ENCODE data around the gene TRIM4.
A peak's percentile ranks its signal among the peaks of the same experiment; 100 is the strongest.
"Not testable (repeated sequence)": the region's sequence is repeated elsewhere in the genome, so short reads cannot be mapped to it uniquely, and the experiment has no call there.

TRIM4 gene, protein sequence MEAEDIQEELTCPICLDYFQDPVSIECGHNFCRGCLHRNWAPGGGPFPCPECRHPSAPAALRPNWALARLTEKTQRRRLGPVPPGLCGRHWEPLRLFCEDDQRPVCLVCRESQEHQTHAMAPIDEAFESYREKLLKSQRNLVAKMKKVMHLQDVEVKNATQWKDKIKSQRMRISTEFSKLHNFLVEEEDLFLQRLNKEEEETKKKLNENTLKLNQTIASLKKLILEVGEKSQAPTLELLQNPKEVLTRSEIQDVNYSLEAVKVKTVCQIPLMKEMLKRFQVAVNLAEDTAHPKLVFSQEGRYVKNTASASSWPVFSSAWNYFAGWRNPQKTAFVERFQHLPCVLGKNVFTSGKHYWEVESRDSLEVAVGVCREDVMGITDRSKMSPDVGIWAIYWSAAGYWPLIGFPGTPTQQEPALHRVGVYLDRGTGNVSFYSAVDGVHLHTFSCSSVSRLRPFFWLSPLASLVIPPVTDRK

DNA sequence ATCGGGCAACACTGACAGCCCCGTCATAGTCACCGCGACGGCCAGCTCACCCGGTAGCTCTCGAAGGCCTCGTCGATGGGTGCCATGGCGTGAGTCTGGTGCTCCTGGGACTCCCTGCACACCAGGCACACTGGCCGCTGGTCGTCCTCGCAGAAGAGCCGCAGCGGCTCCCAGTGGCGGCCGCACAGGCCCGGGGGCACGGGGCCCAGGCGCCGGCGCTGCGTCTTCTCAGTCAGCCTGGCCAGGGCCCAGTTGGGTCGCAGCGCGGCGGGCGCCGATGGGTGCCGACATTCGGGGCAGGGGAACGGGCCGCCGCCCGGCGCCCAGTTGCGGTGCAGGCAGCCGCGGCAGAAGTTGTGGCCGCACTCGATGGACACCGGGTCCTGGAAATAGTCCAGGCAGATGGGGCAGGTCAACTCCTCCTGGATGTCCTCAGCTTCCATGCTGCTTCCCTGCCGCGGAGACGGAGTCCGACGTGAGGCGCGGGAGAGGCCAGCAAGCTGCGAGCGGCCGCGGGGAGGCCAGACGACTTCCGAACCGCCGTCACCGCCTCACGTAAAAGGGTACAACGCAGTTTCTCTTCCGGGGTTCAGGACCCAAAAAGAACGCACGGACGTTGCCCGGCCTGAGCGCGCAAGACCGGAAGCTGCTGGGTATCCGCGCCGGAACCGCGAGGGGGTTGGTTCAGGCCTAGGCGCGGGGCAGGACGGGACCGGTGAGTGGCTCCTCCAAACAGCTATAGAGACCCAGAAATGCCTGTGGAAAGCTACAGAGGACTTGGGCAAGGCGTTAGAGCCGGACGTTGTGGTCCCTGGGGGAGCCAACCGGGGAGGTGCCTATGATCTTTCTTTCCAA is at the start of gene TRIM4:
Gene TRIM4, minus strand, starts transcription at position 572 of the 855 bp plus-strand sequence. Its CDS starts 129 bp downstream, at position 443.
- DNase-seq: peak; percentile 92

DNA sequence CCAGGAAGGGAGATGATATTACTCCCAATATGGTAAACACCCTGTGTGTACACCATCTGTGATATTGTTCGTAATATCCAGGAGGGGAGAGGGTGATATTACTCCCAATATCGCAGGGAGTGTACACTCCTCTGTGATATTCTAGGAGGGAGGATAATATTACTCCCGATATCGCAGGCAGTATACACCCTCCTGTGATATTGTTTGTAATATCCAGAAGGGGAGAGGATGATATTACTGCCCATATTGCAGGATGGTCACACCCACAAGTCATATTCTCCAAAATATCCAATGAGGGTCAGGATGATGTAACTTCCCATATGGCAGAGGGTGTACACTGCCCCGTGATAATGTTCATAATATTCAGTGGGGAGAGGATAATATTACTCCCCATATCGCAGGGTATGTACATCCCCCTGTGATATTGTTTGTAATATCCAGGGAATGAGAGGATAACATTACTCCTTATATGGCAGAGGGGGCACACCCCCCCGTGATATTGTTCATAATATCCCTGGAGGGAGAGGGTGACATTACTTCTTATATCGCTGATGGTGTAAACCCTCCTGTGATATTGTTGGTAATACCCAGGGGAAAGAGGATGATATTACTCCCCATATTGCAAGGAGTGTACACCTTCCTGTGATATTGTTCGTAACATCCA is 39.4 kb upstream of the TRIM4 start:
- no peak for DNase-seq

- DNase-seq: no peak
Measured at GRCh38 chr7:99955247-99955646, 35.9 kb upstream of the TRIM4 start.

- DNase-seq: not testable (repeated sequence)
Measured at GRCh38 chr7:99954643-99955042, 35.3 kb upstream of the TRIM4 start.

- DNase-seq: no peak
Measured at GRCh38 chr7:99953649-99954048, 34.3 kb upstream of the TRIM4 start.

DNA sequence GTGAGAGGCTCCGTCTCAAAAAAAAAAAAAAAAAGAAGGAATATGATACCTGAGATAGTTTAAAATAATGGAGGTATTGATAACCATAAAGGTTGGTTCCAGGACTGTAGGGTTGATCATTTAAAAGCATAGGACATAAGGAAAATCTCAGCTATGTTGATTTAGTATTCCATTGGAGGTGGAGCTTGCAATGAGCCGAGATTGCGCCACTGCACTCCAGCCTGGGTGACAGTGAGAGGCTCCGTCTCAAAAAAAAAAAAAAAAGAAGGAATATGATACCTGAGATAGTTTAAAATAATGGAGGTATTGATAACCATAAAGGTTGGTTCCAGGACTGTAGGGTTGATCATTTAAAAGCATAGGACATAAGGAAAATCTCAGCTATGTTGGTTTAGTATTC is 33.3 kb upstream of the TRIM4 start:
- DNase-seq: not testable (repeated sequence)

DNA sequence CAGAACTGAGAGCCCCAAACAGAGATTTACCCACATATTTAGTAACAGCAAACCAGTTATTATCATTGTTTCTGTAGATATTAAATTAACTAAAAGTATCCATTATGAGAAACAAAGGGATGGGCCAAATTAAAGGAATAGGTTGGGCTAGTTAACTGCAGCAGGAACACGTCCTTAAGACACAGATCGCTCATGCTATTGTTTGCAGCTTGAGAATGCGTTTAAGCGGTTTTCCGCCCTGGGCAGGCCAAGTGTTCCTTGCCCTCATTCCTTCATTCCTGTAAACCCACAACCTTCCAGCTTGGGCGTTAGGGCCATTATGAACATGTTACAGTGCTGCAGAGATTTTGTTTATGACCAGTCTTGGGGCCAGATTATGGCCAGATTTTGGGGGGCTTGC is 31.5 kb upstream of the TRIM4 start:
- not testable (repeated sequence) for DNase-seq

- DNase-seq: no peak
Measured at GRCh38 chr7:99949645-99950228, 30.4 kb upstream of the TRIM4 start.

- no peak for DNase-seq
Measured at GRCh38 chr7:99947608-99948007, 28.3 kb upstream of the TRIM4 start.

DNA sequence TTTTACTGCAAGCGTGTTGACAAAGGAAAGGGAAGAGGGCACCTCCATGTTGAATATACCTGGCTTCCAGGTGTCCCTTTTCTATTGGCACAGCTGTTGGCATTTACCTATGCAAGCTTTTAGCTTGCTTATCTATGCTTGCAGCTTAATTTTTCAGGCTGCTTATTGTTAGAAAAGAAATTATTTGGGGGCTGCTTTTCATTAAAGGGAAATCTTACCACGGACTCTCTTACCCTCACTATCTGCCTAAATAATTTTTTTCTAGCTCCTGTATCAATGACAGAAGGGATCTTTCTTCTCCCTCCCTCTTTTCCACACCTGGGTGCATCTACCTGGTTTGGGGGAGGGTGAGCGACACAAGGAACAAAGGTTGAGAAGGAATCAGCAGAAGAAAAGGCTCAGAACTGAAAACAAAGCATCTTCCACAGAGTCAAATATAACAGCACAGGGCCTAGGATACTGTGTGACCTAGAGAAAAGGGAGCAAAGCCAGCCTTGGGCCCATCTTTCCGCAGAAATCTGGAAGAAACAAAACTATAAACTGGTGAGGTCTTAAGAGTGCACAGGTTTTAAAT is 25.3 kb upstream of the TRIM4 start:
- DNase-seq: no peak

DNA sequence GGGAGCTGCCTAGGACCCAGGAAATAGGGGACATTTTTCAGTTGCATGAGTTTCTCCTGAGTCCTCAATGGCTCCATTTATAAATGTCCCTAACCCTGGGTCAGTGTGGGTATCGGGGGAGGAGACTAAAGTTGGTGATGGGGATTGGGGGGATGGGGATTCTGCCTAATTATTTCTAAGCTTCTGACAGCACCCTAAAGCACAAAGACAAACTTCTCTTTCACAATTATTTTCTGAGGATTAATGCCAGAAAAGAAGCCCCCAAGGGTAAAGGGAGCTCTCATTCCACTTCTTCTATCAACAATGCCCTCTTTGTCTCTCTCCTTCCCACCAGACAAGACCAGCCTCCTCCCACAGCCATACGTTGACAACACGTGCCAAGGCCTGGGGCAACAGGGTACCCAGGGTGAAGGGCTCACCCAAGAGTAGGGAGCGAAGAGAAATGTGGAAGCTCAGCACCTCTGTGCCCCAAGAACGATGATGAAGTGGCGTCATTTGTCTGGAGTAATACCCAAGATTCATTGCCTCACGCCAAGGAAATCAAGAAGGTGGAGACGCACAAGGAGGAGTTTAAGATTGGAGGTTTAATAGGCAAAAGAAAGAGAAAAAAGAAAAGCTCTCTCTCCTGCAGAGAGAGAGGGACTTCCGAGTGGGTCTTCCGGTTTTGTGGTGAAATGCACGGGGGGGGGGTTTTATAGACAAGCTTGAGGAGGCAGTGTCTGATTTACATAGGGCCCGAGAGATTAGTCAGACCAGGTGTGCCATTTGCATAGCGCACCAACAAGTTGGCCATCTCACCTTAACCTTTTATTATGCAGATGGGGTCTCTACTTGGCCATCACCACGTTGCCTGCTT is 24.5 kb upstream of the TRIM4 start:
- DNase-seq: peak; percentile 4

- DNase-seq: no peak
Measured at GRCh38 chr7:99938296-99938695, 19.0 kb upstream of the TRIM4 start.

DNA sequence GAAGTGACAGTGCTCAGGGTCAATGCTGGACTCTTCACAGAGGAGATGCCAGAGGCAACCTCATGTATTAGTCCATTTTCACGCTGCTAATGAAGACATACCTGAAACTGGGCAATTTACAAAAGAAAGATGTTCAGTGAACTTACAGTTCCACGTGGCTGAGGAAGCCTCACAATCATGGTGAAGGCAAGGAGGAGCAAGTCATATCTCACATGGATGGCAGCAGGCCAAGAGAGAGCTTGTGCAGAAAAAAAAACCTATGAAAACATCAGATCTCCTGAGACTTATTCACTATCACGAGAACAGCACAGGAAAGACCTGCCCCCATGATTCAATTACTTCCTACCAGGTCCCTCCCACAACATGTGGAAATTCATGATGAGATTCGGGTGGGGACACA is 15.7 kb upstream of the TRIM4 start:
- DNase-seq: not testable (repeated sequence)

DNA sequence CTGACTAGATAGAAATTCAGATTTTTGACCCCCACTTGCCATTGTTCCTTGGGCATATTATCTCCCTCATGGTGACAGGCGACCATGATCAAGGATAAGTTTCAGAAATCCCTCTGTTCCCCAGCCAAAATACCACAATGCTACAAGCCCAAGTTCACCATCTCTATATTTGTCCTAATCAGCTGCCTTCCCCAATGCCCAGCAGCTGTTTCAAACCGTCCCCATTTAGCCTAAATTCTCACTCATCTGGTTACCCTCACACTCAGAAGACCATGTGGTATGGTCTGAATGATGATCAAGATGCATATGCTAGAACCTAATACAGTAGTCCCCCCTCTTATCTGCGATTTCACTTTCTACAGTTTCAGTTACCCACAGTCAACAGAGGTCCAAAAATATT is 11.0 kb upstream of the TRIM4 start:
- DNase-seq: no peak

DNA sequence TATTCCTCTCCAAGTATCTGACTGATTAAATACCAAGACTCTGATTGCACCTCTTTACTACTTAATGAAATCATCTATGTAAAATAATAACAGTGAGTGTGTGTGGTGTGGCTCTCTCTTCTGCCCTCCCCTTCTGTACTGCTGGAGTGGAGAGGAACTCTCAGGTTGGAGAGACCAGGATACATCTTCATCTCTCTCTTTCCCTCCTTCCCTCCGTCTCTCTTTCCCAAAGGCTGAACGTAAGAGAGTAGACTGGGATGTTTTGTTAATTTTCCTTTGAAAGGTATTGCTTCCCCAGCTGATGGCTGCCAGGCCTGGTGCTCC is 10.4 kb upstream of the TRIM4 start:
- DNase-seq: no peak

DNA sequence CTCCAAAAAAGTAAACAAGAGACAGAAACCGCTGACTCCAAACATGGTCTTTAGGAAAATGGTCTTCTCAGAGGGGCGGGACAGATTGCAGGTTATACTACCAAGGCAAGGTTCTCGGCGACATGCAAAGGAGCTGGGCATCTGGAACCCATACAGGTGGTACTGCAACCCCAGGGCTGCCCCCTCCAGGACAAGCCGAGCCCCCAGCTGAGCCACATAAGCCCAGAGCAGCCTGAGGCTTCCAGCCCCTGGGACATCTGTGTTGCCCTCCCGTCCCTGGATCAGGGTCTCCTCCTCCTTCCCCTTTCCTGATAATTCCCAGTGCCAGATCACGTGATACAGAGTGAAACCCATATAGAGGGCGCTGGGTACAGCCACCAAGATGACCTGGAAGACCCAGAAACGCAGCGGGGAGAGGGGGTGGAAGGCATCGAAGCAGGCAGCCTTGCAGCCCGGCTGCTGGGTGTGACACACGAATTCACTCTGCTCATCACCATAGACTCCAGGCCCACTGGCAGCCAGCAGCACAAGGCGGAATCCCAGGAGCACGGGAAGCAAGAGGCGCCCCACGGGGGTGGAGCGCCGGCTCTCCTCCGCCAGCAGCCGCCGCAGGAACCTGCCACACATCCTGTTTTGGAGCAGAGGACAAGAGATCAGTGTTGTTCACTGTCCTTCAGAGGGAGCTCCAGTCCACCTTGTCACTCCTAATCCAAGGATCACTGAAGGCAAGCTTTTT is 9.8 kb upstream of the TRIM4 start, which contains the start of gene GJC3:
Gene GJC3, minus strand, starts transcription at position 627 of the 736 bp plus-strand sequence. Its CDS starts 0 bp downstream, at position 627.
- peak; percentile 66 for DNase-seq

GRCh38 chr7:99928188-99928587 is 8.9 kb upstream of the TRIM4 start:
- no peak for DNase-seq

DNA sequence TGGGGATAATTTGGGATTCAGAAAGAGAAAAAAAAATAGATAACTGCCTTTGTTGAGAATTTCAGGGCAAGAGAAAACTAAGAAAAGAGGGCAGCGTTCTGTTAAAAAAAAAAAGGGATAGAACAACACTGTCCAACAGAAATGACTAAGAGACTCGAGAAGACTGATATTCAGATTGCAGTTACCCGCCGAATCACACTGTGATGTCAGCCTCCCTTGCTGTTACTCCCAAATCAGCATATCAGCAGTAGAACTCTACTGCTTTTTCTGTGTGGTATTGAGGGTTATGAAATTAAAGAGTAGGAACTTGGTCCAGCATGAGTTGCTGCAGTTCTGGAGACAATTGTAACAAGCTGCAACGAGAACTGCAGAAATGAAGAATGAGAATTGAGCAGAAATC is 8.2 kb upstream of the TRIM4 start:
- DNase-seq: no peak

DNA sequence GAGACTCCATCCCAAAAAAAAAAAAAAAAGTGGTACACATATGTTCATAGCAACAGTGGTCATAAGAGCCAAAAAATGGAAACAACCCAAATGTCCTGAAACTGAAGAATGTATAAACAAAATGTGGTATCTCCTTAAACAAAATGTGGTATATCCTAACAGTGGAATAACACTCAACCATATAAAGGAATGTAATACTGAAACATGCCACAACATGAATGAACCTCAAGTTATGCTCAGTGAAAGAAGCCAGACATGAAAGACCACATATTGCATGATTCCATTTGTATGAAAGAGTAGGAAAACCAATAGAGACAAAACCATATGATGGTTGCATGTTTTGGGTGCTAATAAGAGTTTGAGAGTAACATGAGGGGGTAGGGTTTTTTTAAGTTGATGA is 7.0 kb upstream of the TRIM4 start:
- no peak for DNase-seq

DNA sequence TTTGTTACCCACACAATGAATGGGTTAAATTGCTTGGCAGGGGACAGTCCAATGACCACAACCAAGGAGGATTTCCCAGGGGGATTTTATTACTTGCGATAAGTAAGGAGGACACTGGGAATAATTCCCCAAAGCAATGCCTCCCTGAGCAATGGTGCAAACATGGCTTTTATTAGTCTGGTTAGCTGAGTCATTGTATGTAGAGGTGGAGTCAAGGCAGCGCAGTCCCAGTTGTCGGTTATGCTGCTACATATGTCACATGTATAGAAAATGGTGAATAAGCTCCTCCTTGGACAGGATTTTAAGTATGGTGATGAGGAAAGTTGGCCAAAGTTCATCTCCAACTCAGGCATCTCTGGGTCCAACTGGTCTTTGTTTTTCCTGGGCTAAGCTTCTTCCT is 3.9 kb upstream of the TRIM4 start:
- no peak for DNase-seq

DNA sequence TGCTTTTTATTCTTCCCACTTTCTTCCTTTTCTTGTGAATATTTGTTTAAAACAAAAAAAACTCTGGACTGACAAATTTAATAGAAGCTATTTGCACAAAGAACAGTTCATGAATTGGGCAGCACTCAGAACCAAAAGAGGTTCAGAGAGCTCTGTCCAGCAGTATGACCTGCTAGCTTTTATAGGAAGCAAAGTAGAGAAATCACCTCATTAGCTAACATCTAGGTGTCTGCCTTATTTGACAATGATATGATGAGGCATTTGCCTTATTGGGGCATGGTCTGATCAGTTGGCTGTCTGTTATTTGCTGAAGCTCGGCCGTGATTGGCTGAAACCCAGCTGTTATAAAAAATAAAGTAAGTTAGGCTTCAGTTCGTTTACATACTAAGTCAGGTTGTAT is 819 bp upstream of the TRIM4 start:
- DNase-seq: no peak
